Activated CD4-positive, alpha-beta T cell treated with anti-CD3 and anti-CD28 coated beads, Interleukin-2, amount 50 U/mL, for 1 hour (primary cell): Measurements from ENCODE around the gene RAMAC.
"Not testable (repeated sequence)": the region's sequence is repeated elsewhere in the genome, so short reads cannot be mapped to it uniquely, and the experiment has no call there.

Source experiments
- DNase-seq: peaks from one replicate; pipeline ENCODE4 v3.0.0-alpha.2; 2020

The RAMAC gene

GRCh38 chr15:82969353-82969752, 16.7 kb upstream of the RAMAC start:
- DNase-seq: no peak

GRCh38 chr15:82970078-82970686, 15.8 kb upstream of the RAMAC start:
- DNase-seq: no peak

- no peak for DNase-seq
These were observed 15.3 kb upstream of the RAMAC start for GRCh38 chr15:82970696-82971095.

- no peak for DNase-seq
These were observed 14.6 kb upstream of the RAMAC start for GRCh38 chr15:82971218-82971984.

DNA sequence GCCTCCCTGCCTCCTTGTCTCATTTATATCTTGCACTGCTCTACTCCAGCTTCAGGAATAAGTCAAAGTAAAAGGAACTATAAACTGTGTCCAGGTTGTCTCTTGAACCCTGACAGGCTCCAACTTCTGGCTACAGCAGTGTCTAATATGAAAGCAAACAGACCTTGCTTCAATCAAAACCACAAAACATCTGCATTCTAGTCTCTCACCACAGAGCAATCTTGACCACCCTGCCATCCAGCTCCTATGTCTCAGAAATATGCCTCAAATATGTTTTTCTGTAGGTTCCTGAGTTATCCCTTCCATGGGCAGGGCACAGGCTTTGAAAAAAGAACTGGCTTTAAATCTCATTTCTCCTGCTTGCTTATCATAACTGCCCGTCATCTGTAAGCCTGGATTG, 13.0 kb upstream of the RAMAC start:
- DNase-seq: no peak

DNA sequence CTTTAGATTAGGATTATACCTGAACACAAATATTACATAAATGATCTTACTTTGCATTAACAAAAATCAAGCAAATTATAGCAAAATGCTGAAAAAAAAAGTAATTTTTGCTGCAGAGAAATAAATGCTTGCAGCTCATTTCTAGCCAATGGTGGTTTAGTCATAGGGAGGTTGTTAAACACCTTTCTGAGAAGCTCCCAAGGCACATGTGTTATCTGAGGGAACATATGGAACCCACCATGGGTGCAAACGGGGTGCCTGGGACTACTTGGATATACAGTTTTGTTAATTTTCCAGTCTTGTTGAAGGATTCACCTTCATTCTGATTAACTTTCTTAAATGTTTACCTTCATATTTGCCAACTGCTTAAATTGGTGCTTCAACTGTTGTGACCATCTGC, 8.9 kb upstream of the RAMAC start:
- no peak for DNase-seq

GRCh38 chr15:82978438-82978837, 7.6 kb upstream of the RAMAC start:
- DNase-seq: no peak

- DNase-seq: no peak
These were observed 6.3 kb upstream of the RAMAC start for GRCh38 chr15:82979726-82980125.

GRCh38 chr15:82980981-82981380, 5.0 kb upstream of the RAMAC start:
- DNase-seq: no peak

- DNase-seq: peak; percentile 11
These were observed 401 bp downstream of the RAMAC start for GRCh38 chr15:82986442-82986780.

GRCh38 chr15:82992436-82992998, 6.5 kb downstream of the RAMAC start:
- DNase-seq: no peak

- no peak for DNase-seq
These were observed 7.1 kb downstream of the RAMAC start for GRCh38 chr15:82993144-82993543.

DNA sequence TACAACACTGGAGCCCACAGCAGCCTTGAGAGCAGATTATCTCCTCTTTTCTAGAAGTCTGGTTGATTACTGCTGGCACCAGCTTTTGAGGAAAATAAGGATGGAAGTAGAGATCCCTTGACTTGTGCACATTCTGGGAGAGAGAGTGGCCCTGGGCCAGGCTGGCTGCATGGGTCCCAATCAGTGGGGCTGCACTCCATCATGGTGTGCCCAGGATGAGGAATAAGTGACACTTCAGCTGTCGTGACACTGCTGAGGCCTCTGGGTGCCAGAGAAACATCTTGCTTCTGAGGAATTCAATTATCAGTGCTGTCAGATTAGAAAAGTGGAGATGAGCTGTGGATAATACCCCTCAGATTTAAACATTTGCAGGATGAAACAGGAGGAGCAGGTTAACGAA, 9.1 kb downstream of the RAMAC start:
- no peak for DNase-seq

GRCh38 chr15:82995938-82996337, 9.9 kb downstream of the RAMAC start:
- no peak for DNase-seq

DNA sequence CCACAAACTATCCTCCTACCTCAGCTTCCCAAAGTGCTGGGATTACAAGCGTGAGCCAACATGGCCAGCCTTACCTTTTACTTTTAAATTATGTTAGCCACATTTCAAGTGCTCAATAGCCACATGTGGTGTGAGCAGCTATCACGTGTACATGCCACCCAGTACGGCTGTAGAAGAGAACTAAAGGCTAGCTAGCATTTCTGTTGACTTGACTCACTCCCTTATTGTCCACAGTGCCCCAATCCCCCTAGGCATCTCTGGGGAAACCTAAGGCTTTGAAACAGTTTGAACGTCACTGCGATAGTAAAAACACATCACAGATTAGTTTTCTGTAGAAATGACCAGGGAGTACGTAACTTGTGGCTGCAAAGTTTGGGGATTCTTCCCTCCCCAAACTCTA, 13.4 kb downstream of the RAMAC start:
- no peak for DNase-seq

DNA sequence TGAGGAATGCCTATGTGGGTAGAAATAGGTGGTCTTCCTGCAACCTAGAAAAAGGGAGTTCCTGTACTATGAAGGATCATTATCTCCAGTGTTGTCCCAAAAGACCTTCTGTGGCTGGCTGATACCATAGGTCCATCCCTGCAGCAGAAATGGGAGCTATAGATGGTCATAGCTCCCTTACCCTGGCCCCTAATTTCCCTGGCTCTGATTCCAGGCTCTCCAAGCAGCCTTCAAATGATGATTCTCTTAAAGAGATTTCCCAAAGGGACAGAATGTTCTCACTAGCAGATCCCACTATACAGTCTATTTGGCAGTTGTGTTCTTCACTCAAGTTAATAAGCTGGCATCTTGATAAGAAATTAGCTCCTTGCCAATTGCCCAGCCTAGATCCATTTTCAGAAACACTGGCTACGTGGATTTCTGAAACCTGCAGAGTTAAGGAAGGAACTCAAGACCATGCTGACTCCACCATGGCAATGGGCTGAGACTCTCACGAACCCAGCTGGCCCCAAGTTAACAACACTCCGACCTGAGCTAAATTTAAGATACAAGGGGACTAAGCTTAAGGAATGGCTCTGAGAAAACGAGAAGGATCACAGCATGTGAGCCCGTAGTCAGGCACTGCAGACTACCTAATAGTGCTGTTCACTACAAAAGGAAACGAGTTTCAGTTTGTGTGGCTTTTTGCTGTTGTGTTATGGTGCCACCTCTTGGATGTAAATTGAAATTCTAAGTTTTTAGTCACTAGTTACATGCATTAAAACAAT, 14.1 kb downstream of the RAMAC start:
- DNase-seq: peak; percentile 13

DNA sequence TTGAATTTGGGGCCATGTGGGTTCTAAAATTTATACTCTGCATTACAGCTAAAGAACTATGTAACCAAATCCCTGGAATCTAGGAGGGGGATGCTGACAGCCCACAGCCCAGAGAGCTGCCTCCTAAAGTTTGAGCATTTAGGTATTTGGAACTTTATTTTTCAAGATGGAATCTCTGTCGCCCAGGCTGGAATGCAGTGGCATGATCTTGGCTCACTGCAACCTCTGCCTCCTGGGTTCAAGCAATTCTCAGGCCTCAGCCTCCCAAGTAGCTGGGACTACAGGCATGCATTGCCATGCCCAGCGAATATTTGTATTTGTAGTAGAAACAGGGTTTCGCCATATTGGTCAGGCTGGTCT, 14.6 kb downstream of the RAMAC start:
- DNase-seq: not testable (repeated sequence)

GRCh38 chr15:83010709-83011270, 24.8 kb downstream of the RAMAC start:
- peak; percentile 78 for DNase-seq

- DNase-seq: peak; percentile 82
These were observed 25.5 kb downstream of the RAMAC start, which contains the start of gene C15orf40 for GRCh38 chr15:83011271-83012075. C15orf40 (minus strand) TSS chr15:83011639; CDS start chr15:83011607, 32 bp downstream.

- no peak for DNase-seq
These were observed 26.0 kb downstream of the RAMAC start for GRCh38 chr15:83012076-83012426.

- no peak for DNase-seq
These were observed 26.6 kb downstream of the RAMAC start for GRCh38 chr15:83012636-83013035.

GRCh38 chr15:83014205-83014653, 28.2 kb downstream of the RAMAC start:
- no peak for DNase-seq

GRCh38 chr15:83015361-83015760, 29.4 kb downstream of the RAMAC start:
- DNase-seq: no peak
